ENCODE results near the gene SLC34A2. TPM values are rescaled to one million over a fixed set of nuclear protein-coding genes. Genes with fewer than 3 reads are reported as not detected.

Gene SLC34A2
- total RNA-seq, 1 donor from 2014 or later, result 0.32 TPM

DNA sequence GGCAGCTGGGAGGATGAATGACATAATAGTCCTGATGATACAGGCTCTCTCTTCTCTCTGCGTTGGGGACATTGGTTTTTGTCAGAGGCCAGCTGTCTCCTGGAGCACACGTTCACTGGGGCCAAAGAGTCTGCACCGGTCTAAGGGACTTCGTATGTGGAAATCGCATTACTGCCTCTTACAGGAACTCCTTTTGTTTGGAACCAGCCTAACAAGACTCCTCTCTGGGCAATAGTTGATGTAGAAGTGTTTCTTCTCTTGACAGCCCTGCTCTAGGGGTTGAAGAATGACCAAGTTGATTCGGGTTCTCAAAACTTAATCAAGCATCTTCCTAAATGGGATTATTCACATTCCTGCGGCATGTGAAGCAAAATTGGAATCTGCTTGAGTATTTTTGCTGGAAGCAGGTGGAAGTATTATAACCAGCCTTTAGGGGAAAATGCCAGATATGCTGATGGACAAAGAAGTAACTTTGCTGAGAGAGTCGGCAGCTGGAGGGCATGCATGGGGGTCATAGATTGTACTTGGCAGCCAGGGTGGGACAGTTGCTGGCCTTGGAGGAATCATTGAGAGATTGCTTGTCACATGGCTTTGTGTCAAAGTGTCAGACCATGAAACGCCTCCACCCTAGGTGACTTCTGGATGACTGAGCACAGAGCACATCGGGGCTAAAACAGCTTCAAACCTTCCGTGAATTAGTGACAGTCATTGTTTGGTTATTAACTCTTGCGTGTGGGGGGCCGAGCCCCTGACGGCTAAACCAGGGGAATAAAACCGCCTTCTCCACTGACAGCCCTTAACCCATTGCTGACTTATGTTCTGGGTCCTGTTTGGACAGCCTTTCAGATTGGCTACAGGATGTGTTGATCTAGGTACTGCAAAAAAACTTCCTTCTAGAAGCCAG, 34.4 kb upstream of the SLC34A2 start:
- Histone ChIP-seq H3K9me3 (ENCODE audit: insufficient read depth, low read depth, low read length) (no peaks in the 10 kb centered on the region), H3K79me2 (ENCODE audit: insufficient read depth, low read length) (no peaks in the 10 kb centered on the region), H4K20me1 (ENCODE audit: insufficient read depth, low read length) (no peaks in the 10 kb centered on the region), H2AFZ (ENCODE audit: low read depth, low read length) (no peak overlapping the region), H3K4me3 (ENCODE audit: insufficient read depth, low read depth, low read length) (no peak overlapping the region), H3K27me3 (ENCODE audit: insufficient read depth, low read length) (peaks cover 5% of the 10 kb centered on the region), H3K4me1 (ENCODE audit: insufficient read depth, low read length) (peaks cover 3% of the 10 kb centered on the region), H3K4me2 (ENCODE audit: low read length) (peak overlapping the region; percentile 45), H3K9ac (ENCODE audit: low read length) (no peak overlapping the region), H3K36me3 (ENCODE audit: insufficient read depth, low read length) (no peaks in the 10 kb centered on the region), H3K27ac (ENCODE audit: low read depth, low read length) (no peak overlapping the region)
- peaks cover 3% of the 10 kb centered on the region for H3K9me3 Mint-ChIP-seq (ENCODE audit: unreplicated experiment)
- no peak overlapping the region for H3K4me3 Mint-ChIP-seq (ENCODE audit: unreplicated experiment)
- no peak overlapping the region for H3K27ac Mint-ChIP-seq (ENCODE audit: unreplicated experiment)
- peaks cover 18% of the 10 kb centered on the region for H3K27me3 Mint-ChIP-seq (ENCODE audit: low read depth, unreplicated experiment)
- TF ChIP-seq, protein P1, sequence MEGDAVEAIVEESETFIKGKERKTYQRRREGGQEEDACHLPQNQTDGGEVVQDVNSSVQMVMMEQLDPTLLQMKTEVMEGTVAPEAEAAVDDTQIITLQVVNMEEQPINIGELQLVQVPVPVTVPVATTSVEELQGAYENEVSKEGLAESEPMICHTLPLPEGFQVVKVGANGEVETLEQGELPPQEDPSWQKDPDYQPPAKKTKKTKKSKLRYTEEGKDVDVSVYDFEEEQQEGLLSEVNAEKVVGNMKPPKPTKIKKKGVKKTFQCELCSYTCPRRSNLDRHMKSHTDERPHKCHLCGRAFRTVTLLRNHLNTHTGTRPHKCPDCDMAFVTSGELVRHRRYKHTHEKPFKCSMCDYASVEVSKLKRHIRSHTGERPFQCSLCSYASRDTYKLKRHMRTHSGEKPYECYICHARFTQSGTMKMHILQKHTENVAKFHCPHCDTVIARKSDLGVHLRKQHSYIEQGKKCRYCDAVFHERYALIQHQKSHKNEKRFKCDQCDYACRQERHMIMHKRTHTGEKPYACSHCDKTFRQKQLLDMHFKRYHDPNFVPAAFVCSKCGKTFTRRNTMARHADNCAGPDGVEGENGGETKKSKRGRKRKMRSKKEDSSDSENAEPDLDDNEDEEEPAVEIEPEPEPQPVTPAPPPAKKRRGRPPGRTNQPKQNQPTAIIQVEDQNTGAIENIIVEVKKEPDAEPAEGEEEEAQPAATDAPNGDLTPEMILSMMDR (IDR thresholded peaks at IDR 0.05; ENCODE audit: insufficient read depth, low read depth, low read length), result no peak
- no peak for TF ChIP-seq EZH2 (IDR thresholded peaks at IDR 0.05; ENCODE audit: insufficient read depth, low read length)
- H3K4me1 Mint-ChIP-seq (ENCODE audit: low read depth, unreplicated experiment), result no peaks in the 10 kb centered on the region
- H3K36me3 Mint-ChIP-seq (ENCODE audit: low read depth, unreplicated experiment), result no peaks in the 10 kb centered on the region
- DNase-seq (ENCODE audit: low read depth) (peak; percentile 68), FAIRE-seq (no peak)

DNA sequence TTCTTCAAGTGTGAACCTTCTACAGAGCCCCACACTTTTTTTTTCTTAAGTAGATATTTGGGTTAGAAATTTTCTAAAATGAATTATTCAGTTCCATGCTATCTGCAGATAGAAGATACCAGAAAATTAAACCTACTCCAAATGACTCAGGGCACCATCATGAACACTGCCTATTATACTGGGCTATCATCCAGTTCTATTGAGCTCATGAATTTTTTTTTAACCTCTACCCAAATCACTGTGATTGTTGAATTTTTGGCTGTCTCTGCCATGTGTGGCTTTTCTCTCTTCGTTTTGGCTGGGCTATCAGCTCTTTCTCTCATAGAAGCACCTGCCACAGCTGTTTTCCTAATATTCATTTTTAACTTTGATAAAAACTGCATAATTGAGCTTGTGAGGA, 31.0 kb upstream of the SLC34A2 start:
- Mint-ChIP-seq H3K27ac (ENCODE audit: unreplicated experiment) (no peak overlapping the region), H3K36me3 (ENCODE audit: low read depth, unreplicated experiment) (no peaks in the 10 kb centered on the region), H3K4me3 (ENCODE audit: unreplicated experiment) (no peak overlapping the region), H3K27me3 (ENCODE audit: low read depth, unreplicated experiment) (peaks cover 14% of the 10 kb centered on the region), H3K4me1 (ENCODE audit: low read depth, unreplicated experiment) (no peaks in the 10 kb centered on the region), H3K9me3 (ENCODE audit: unreplicated experiment) (no peaks in the 10 kb centered on the region)
- Histone ChIP-seq H3K27ac (ENCODE audit: low read depth, low read length) (no peak overlapping the region), H3K9ac (ENCODE audit: low read length) (no peak overlapping the region), H3K36me3 (ENCODE audit: insufficient read depth, low read length) (no peaks in the 10 kb centered on the region), H4K20me1 (ENCODE audit: insufficient read depth, low read length) (no peaks in the 10 kb centered on the region), H3K4me3 (ENCODE audit: insufficient read depth, low read depth, low read length) (no peak overlapping the region), H3K79me2 (ENCODE audit: insufficient read depth, low read length) (no peaks in the 10 kb centered on the region), H2AFZ (ENCODE audit: low read depth, low read length) (no peak overlapping the region), H3K9me3 (ENCODE audit: insufficient read depth, low read depth, low read length) (no peaks in the 10 kb centered on the region), H3K27me3 (ENCODE audit: insufficient read depth, low read length) (peaks cover 5% of the 10 kb centered on the region), H3K4me2 (ENCODE audit: low read length) (no peak overlapping the region), H3K4me1 (ENCODE audit: insufficient read depth, low read length) (peaks cover 3% of the 10 kb centered on the region)
- TF ChIP-seq, protein P1 (IDR thresholded peaks at IDR 0.05; ENCODE audit: insufficient read depth, low read depth, low read length), result no peak
- TF ChIP-seq EZH2 (IDR thresholded peaks at IDR 0.05; ENCODE audit: insufficient read depth, low read length), result no peak
- DNase-seq (ENCODE audit: low read depth) (peak; percentile 18), FAIRE-seq (no peak)

DNA sequence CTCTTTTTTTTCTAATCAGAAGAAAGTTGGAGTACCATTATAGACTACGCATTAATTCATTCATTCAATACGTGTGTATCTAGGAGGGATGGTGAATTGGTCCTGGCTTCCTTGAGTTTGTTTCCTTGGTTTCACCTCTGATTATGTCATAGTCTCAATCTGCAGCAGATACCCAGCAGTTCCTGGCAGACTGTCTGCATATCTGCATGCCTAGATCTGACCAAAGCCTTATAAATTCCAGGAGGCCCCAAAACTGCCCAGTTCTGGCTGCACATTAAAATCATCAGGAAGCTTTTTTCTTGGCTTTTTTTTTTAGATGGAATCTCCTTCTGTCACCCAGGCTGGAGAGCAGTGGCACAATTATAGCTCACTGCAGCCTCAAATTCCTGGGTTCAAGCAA, 27.2 kb upstream of the SLC34A2 start:
- H3K27me3 ChIP-seq (ENCODE audit: insufficient read depth, low read length), result no peaks in the 10 kb centered on the region
- DNase-seq (ENCODE audit: low read depth) (no peak), FAIRE-seq (no peak)
- Mint-ChIP-seq H3K4me1 (ENCODE audit: low read depth, unreplicated experiment) (no peaks in the 10 kb centered on the region), H3K36me3 (ENCODE audit: low read depth, unreplicated experiment) (no peaks in the 10 kb centered on the region), H3K27me3 (ENCODE audit: low read depth, unreplicated experiment) (peaks cover 8% of the 10 kb centered on the region), H3K4me3 (ENCODE audit: unreplicated experiment) (no peak overlapping the region), H3K9me3 (ENCODE audit: unreplicated experiment) (no peaks in the 10 kb centered on the region), H3K27ac (ENCODE audit: unreplicated experiment) (no peak overlapping the region)
- H3K4me1 ChIP-seq (ENCODE audit: insufficient read depth, low read length), result no peaks in the 10 kb centered on the region
- no peak overlapping the region for H3K4me3 ChIP-seq (ENCODE audit: insufficient read depth, low read depth, low read length)
- TF ChIP-seq EZH2 (IDR thresholded peaks at IDR 0.05; ENCODE audit: insufficient read depth, low read length), result no peak
- TF ChIP-seq, protein P1 (IDR thresholded peaks at IDR 0.05; ENCODE audit: insufficient read depth, low read depth, low read length), result no peak
- H3K36me3 ChIP-seq (ENCODE audit: insufficient read depth, low read length), result no peaks in the 10 kb centered on the region
- no peak overlapping the region for H3K9ac ChIP-seq (ENCODE audit: low read length)
- no peaks in the 10 kb centered on the region for H4K20me1 ChIP-seq (ENCODE audit: insufficient read depth, low read length)
- no peak overlapping the region for H3K4me2 ChIP-seq (ENCODE audit: low read length)
- H3K79me2 ChIP-seq (ENCODE audit: insufficient read depth, low read length), result no peaks in the 10 kb centered on the region
- H3K9me3 ChIP-seq (ENCODE audit: insufficient read depth, low read depth, low read length), result no peaks in the 10 kb centered on the region
- H2AFZ ChIP-seq (ENCODE audit: low read depth, low read length), result no peak overlapping the region
- no peak overlapping the region for H3K27ac ChIP-seq (ENCODE audit: low read depth, low read length)
